Keratinocyte (primary cell): ENCODE measurements around the gene TFCP2L1. TPM values are rescaled to one million over a fixed set of nuclear protein-coding genes. Genes with fewer than 3 reads are reported as not detected.

Experiments used
- DNase-seq: peaks from one replicate; pipeline ENCODE4 v3.0.0-alpha.2; 2011; ENCODE audit warnings: low read depth, missing footprints, low spot score
- FAIRE-seq: peaks from 2 replicates; lab custom pipeline; 2011; peaks lifted over from hg19 to GRCh38; lab: Jason Lieb, UNC
- H2AFZ ChIP-seq: 2 replicates; pipeline ENCODE4 v1.6.0; 2012; ENCODE audit warnings: low read length, control low read depth, inconsistent platforms; ENCODE audit not compliant: control insufficient read depth
- H3K27ac ChIP-seq: 2 replicates; pipeline ENCODE4 v1.5.1; 2011; ENCODE audit warnings: low read length; ENCODE audit not compliant: control insufficient read depth, insufficient read depth
- H3K27me3 ChIP-seq: 3 replicates; pipeline ENCODE4 v1.6.0; 2011; ENCODE audit warnings: low read length; ENCODE audit not compliant: control insufficient read depth, insufficient read depth; ENCODE audit errors: extremely low read depth
- H3K36me3 ChIP-seq, 2 experiments: 2 replicates in 1 of 2; 3 replicates in 1 of 2; pipeline ENCODE4 v1.5.1; 2011; ENCODE audit warnings: low read length in 2 of 2, mild to moderate bottlenecking in 1 of 2; ENCODE audit not compliant: control insufficient read depth in 2 of 2, insufficient read depth in 2 of 2; ENCODE audit errors: extremely low read depth in 1 of 2
- H3K4me1 ChIP-seq: 3 replicates; pipeline ENCODE4 v1.5.1; 2011; ENCODE audit warnings: low read length; ENCODE audit not compliant: control insufficient read depth, insufficient read depth; ENCODE audit errors: extremely low read depth
- H3K4me2 ChIP-seq: 3 replicates; pipeline ENCODE4 v1.6.0; 2011; ENCODE audit warnings: low read depth, low read length; ENCODE audit not compliant: control insufficient read depth, insufficient read depth; ENCODE audit errors: extremely low read depth
- H3K4me3 ChIP-seq, 3 experiments: fragments of 200-600 bp in 1 of 3; sonication (generic) in 1 of 3; 2 replicates in 2 of 3; 3 replicates in 1 of 3; pipeline ENCODE4 v1.5.1; 2011 to 2016; ENCODE audit warnings: low read length in 3 of 3, mild to moderate bottlenecking in 3 of 3, control low read depth in 2 of 3, inconsistent platforms in 1 of 3, low read depth in 1 of 3, mixed read lengths in 1 of 3, mixed run types in 1 of 3, moderate library complexity in 1 of 3; ENCODE audit not compliant: control insufficient read depth in 2 of 3, insufficient read depth in 2 of 3; ENCODE audit errors: extremely low read depth in 1 of 3
- H3K79me2 ChIP-seq: 2 replicates; pipeline ENCODE4 v1.6.0; 2012; ENCODE audit warnings: low read length; ENCODE audit not compliant: control insufficient read depth, insufficient read depth
- H3K9ac ChIP-seq: 3 replicates; pipeline ENCODE4 v1.6.0; 2011; ENCODE audit warnings: low read length; ENCODE audit not compliant: control insufficient read depth, insufficient read depth; ENCODE audit errors: extremely low read depth
- H3K9me1 ChIP-seq: 3 replicates; pipeline ENCODE4 v1.6.0; 2011; ENCODE audit warnings: low read length; ENCODE audit not compliant: control insufficient read depth, insufficient read depth; ENCODE audit errors: extremely low read depth
- H3K9me3 ChIP-seq: 2 replicates; pipeline ENCODE4 v1.5.1; 2012; ENCODE audit warnings: low read depth, low read length; ENCODE audit not compliant: control insufficient read depth
- H4K20me1 ChIP-seq: 3 replicates; pipeline ENCODE4 v1.6.0; 2011; ENCODE audit warnings: low read length; ENCODE audit not compliant: control insufficient read depth, insufficient read depth; ENCODE audit errors: extremely low read depth
- CTCF ChIP-seq, 3 experiments: IDR thresholded peaks in 1 of 3; conservative IDR thresholded peaks in 1 of 3; optimal IDR thresholded peaks in 1 of 3; 2 replicates in 2 of 3; 3 replicates in 1 of 3; pipeline versions ENCODE3 to v1.5.1; 2011; ENCODE audit warnings: low read length in 3 of 3, mild to moderate bottlenecking in 3 of 3, moderate library complexity in 2 of 3, control low read depth in 1 of 3, inconsistent platforms in 1 of 3; ENCODE audit not compliant: insufficient read depth in 2 of 3; ENCODE audit errors: extremely low read depth in 1 of 3
- EZH2 ChIP-seq: IDR thresholded peaks from one replicate; pipeline ENCODE4 v1.6.1; 2012; ENCODE audit warnings: inconsistent platforms, mild to moderate bottlenecking, low read length, moderate library complexity
- dilution Hi-C: fragments of 300-500 bp; cut with MboI; formaldehyde crosslinking; loops from one replicate; pipeline ENCODE4 v1.7.0; 2020; ENCODE audit warnings: low sequenced_read_pairs; ENCODE audit not compliant: extremely low pct_ligation_motif_present
- polyA plus RNA-seq, 5 experiments: library from polyadenylated mRNA; depleted of rRNA in 3 of 5; stranded (reverse) in 3 of 5; stranded (forward) in 1 of 5; unstranded in 1 of 5; fragments of >200 nt; gene quantifications; 1 replicate in 1 of 5; 2 replicates in 3 of 5; 3 replicates in 1 of 5; pipeline versions ENCODE4 v1.2.1 to v1.2.3, GENCODE V29; 2011 to 2012; ENCODE audit warnings: missing spikeins in 2 of 5, low read depth in 1 of 5, low replicate concordance in 1 of 5

The TFCP2L1 gene
- polyA plus RNA-seq, 1 donor (not counting 4 experiments of a cell fraction or from before 2014, with no cell fraction given): 29.4 TPM

DNA sequence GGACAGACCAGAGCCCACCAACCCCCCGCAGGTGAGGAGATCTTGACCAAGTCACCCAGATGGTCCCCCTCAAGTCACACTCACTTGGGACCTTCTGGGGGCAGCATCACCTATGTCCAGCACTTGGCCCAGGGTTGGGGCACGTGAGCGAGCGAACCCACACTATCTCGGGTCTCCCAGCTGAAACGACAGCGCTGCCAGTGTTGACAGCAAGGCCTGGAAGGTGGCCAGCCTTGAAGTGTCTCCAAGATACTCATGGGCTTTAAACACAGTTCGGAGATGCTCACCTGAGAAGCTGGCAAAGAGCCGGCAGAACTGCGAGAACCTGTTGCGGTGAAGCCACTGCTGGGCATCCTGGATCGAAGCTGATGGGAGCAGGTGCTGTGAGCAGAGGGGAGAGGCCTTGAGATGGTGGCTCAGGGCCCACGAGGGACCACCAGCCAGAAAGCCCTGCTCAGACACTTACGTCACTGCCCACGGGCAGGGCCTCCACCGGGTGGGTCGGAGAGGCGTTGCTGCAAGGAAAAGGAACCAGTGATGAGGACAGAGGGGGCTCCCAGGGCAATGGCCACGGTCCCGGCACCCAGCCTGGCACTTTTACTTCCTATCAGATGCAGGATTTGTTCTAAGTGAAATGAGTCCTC is 47.5 kb downstream of the TFCP2L1 start:
- DNase-seq (no peak), FAIRE-seq (no peak)
- Histone ChIP-seq H3K9me3 (no peaks in the 10 kb centered on the region), H3K9me1 (no peaks in the 10 kb centered on the region), H3K9ac (no peak overlapping the region), H3K36me3 (peaks cover 41 to 52% of the 10 kb centered on the region in 2 experiments), H3K27me3 (no peaks in the 10 kb centered on the region), H3K4me1 (no peaks in the 10 kb centered on the region), H3K79me2 (no peaks in the 10 kb centered on the region), H2AFZ (no peak overlapping the region), H3K4me2 (no peak overlapping the region), H4K20me1 (no peaks in the 10 kb centered on the region), H3K4me3 (no peak overlapping the region), H3K27ac (no peak overlapping the region)
- TF ChIP-seq EZH2 (no peak), CTCF (optimal IDR thresholded peaks at IDR 0.05 in 1 of 3, IDR thresholded peaks at IDR 0.05 in 1 of 3, conservative IDR thresholded peaks at IDR 0.05 in 1 of 3; ENCODE audit: extremely low read depth in 1 of 3, insufficient read depth in 2 of 3, low read length in 3 of 3) (no peak)
- dilution Hi-C loops: no loop called here

GRCh38 chr2:121236650-121237180 is 48.3 kb downstream of the TFCP2L1 start:
- no peak overlapping the region for H3K4me2 ChIP-seq
- H3K9me1 ChIP-seq: no peaks in the 10 kb centered on the region
- peaks cover 42 to 54% of the 10 kb centered on the region in 2 experiments for H3K36me3 ChIP-seq
- H4K20me1 ChIP-seq: no peaks in the 10 kb centered on the region
- H3K4me1 ChIP-seq: no peaks in the 10 kb centered on the region
- H3K4me3 ChIP-seq: no peak overlapping the region
- no peak for DNase-seq
- dilution Hi-C loops: no loop called here
- no peaks in the 10 kb centered on the region for H3K27me3 ChIP-seq
- FAIRE-seq: no peak
- no peaks in the 10 kb centered on the region for H3K9me3 ChIP-seq
- H2AFZ ChIP-seq: no peak overlapping the region
- TF ChIP-seq EZH2: no peak
- TF ChIP-seq CTCF (optimal IDR thresholded peaks at IDR 0.05 in 1 of 3, IDR thresholded peaks at IDR 0.05 in 1 of 3, conservative IDR thresholded peaks at IDR 0.05 in 1 of 3; ENCODE audit: extremely low read depth in 1 of 3, insufficient read depth in 2 of 3, low read length in 3 of 3): no peak
- H3K79me2 ChIP-seq: no peaks in the 10 kb centered on the region
- no peak overlapping the region for H3K9ac ChIP-seq
- no peak overlapping the region for H3K27ac ChIP-seq
